ENCODE data around the gene POLR1B. TPM values are rescaled to one million over a fixed set of nuclear protein-coding genes. Genes with fewer than 3 reads are reported as not detected.

The POLR1B gene

Small RNA genes lying within 50 kb of the gene (small RNA-seq; reads per million reads assigned to genes)
- not detected for gene RF00019 (ENCODE audit: insufficient read depth)
